ENCODE results near the gene PLVAP.

Gene PLVAP

GRCh38 chr19:17334414-17335409, 42.4 kb downstream of the PLVAP start, which contains the start of gene ANO8:
TSS of gene ANO8 (minus strand) at chr19:17334855. CDS start at chr19:17334670, 185 bp downstream.
- ATAC-seq (peak; percentile 68), DNase-seq (peak; percentile 96 to 97)
- Mint-ChIP-seq H3K4me3 (peak within 1 kb of the TSS; percentile 91 to 95), H3K4me1 (peaks cover 65% of the 10 kb centered on the region), H3K27ac (peak within 1 kb of the TSS; percentile 59 to 80), H3K27me3 (peaks cover 12% of the 10 kb centered on the region), H3K9me3 (no peaks in the 10 kb centered on the region)

- H3K27me3 Mint-ChIP-seq: peaks cover 13% of the 10 kb centered on the region
- H3K9me3 Mint-ChIP-seq: no peaks in the 10 kb centered on the region
- peak overlapping the region; percentile 89 for H3K4me3 Mint-ChIP-seq
- peaks cover 66% of the 10 kb centered on the region for H3K4me1 Mint-ChIP-seq
- ATAC-seq (peak; percentile 56), DNase-seq (peak; percentile 72 to 84)
- peak overlapping the region in 1 of 2 donors; percentile 65 for H3K27ac Mint-ChIP-seq
Observed at GRCh38 chr19:17333611-17334413, 43.3 kb downstream of the PLVAP start.

DNA sequence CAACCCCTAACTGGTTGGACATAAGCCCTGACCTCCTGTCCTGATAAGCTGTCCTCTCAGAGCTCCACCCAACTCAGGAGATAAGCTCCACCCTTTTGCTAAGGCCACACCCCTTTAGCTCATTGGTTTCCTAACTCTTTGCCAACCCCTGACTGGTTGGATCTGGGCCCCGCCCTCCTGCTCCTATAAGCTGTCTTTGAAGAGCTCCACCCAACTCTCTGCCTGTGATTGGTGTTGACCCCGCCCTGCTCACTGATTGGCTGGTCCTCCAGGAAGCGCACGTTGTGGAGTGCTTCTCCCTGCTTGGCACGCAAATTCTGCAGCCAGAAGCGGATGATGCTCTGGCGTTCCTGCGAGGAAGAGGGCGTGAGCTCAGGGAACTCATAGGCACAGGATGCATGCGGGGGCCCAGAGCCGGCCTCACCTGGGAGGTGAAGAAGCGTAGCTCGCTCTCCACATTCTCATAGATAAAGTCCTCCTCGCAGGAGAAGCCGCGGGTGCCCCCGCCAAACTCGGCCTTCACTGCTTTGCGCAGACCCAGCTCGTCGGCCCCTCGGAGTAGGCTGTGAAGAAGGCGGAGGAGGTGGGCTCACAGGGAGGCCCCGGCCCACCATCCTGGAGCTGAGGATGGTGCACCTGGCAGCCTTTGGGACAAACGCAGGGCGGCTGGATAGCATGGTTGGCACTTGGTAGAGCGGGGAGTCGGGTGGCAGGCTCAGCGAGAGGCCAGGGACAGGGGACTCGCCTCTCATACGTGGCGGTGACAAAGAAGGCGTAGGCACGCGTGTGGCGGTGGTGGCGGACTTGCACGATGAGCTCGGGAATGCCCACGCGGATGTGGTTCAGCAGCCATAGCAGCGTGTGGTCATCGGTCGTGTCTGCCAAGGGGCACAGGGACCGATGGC, 44.2 kb downstream of the PLVAP start:
- Mint-ChIP-seq H3K4me3 (peak overlapping the region; percentile 35 to 39), H3K9me3 (no peaks in the 10 kb centered on the region), H3K4me1 (peaks cover 66% of the 10 kb centered on the region), H3K27ac (peak overlapping the region in 1 of 2 donors; percentile 54), H3K27me3 (peaks cover 13% of the 10 kb centered on the region)
- ATAC-seq (no peak), DNase-seq (peak; percentile 43 to 58)

DNA sequence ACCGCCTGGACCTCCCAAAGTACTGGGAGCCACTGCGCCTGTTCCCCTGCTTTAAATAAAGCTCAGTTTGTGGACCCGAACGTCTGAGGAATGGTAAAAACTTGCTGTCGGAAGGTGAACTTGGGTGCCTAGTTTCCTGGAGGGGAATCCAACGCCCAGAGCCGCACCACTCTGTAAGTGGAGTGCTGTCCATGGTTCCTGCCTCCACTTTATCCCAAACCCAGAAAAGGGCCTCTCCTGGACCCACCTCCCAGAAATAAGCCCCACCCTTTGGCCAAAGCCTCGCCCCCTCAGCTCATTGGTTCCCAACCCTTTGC, 44.8 kb downstream of the PLVAP start:
- Mint-ChIP-seq H3K27me3 (peaks cover 13% of the 10 kb centered on the region), H3K27ac (no peak overlapping the region), H3K4me3 (no peak overlapping the region), H3K4me1 (peaks cover 69% of the 10 kb centered on the region), H3K9me3 (no peaks in the 10 kb centered on the region)
- ATAC-seq: no peak
- no peak for DNase-seq

DNA sequence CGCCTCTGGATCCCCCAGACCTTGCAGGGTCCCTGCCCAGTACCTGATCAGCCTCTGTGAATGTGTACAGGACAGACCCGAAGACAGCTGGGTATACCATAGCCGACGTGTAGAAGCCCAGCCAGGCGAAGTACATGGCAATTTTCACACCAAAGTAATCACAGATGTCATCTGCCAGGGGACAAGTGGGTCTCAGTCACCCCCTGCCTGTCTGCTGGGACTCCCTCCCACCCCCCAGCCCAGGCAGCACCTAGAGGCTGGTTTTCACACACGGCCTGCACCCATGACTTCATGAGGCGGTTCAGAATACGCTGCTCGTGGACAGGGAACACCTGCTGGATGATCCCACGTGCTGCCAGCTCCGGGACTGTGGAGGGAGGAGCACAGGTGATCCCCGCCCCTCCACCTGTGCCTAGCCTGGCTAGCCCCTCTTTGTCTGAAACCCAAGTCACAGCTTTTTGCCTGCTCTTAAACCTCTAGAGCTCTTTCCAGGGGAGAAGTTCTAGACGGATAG, 46.0 kb downstream of the PLVAP start:
- Mint-ChIP-seq H3K9me3 (no peaks in the 10 kb centered on the region), H3K4me1 (peaks cover 65% of the 10 kb centered on the region), H3K27me3 (peaks cover 13% of the 10 kb centered on the region), H3K27ac (no peak overlapping the region), H3K4me3 (no peak overlapping the region)
- ATAC-seq (no peak), DNase-seq (no peak)

DNA sequence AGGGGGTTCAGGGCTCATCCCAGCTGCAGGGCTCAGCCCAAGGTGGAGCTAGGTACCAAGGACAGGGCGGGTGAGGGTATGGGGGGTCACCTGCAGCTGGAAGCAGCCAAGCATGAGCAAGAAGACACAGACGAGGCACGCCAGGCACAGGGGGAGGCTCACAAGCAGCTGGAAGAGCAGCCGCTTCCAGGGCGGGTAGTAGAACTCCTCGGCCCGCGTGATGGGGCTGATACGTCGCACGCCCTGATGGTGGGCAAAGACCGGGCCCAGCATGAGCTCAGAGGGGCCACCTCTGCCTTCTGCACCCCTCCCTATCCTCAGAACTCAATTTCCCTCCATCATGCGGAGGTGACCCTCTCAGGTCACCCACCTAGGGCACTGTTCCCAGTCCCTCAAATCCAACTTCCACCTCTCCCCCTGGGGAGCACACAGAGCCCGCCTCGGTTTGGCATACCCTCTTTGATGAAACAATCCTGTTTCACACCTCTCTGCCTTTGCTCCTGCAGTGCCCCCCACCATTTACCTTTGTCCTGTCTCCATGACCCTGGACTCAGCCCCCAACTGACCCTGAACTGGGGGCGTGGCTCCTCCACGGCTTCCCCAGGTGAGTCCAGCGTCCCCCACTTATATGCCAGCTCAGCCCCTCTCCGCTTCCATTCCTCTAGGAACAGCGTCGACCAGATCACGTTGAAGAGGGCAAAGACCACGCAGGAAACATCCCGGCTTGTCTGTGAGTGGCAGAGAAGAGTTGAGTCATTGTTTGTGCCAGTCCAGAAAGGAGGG, 46.7 kb downstream of the PLVAP start:
- peaks cover 63% of the 10 kb centered on the region for H3K4me1 Mint-ChIP-seq
- no peak overlapping the region for H3K27ac Mint-ChIP-seq
- ATAC-seq (no peak), DNase-seq (no peak)
- H3K4me3 Mint-ChIP-seq: peak overlapping the region in 1 of 2 donors; percentile 2
- no peaks in the 10 kb centered on the region for H3K9me3 Mint-ChIP-seq
- peaks cover 13% of the 10 kb centered on the region for H3K27me3 Mint-ChIP-seq

DNA sequence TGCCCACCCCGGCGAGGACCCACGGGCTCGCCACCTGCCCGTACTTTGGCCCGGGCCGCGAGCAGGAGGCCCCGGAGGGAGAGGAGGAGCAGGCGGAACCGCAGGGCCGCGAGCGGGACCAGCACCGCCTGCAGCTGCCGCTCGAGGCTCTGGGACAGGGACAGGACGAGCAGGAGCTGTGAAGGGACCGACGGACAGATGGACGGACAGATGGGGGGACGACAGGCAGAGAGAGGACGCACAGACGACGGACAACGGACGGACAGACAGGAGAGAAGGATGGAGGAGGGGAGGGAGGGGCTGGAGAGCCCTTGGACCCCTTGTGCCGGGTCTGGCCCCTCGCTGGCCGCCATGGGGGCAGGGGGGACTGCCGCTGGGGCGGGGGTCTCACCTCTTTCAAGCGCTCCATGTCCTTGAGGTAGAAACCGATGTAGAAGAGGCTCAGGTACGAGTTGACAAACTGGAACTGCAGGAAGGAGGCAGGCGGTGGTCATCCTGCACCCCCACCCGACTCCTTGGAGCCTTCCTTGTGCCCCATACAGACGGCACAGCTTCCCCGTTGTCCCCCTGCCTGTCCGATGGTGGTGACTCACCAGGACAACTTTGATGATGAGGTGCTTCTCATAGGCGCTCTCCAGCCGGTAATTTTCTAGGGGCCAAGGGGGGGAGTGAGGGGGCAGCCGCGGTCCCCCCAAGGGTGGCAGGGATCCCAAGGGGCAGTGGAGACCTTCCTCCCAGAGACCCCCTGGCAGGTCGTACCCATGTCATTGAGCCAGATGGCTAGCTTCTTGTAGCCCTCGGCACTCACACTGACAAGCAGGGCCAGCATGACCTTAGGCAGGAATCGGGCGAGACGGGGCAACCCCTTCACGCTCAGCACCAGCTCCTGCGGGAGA, 47.5 kb downstream of the PLVAP start:
- H3K4me1 Mint-ChIP-seq: peaks cover 55% of the 10 kb centered on the region
- peak overlapping the region; percentile 71 for H3K4me3 Mint-ChIP-seq
- ATAC-seq: no peak
- DNase-seq: no peak
- H3K27me3 Mint-ChIP-seq: peaks cover 13% of the 10 kb centered on the region
- no peaks in the 10 kb centered on the region for H3K9me3 Mint-ChIP-seq
- H3K27ac Mint-ChIP-seq: peak overlapping the region in 1 of 2 donors; percentile 68

DNA sequence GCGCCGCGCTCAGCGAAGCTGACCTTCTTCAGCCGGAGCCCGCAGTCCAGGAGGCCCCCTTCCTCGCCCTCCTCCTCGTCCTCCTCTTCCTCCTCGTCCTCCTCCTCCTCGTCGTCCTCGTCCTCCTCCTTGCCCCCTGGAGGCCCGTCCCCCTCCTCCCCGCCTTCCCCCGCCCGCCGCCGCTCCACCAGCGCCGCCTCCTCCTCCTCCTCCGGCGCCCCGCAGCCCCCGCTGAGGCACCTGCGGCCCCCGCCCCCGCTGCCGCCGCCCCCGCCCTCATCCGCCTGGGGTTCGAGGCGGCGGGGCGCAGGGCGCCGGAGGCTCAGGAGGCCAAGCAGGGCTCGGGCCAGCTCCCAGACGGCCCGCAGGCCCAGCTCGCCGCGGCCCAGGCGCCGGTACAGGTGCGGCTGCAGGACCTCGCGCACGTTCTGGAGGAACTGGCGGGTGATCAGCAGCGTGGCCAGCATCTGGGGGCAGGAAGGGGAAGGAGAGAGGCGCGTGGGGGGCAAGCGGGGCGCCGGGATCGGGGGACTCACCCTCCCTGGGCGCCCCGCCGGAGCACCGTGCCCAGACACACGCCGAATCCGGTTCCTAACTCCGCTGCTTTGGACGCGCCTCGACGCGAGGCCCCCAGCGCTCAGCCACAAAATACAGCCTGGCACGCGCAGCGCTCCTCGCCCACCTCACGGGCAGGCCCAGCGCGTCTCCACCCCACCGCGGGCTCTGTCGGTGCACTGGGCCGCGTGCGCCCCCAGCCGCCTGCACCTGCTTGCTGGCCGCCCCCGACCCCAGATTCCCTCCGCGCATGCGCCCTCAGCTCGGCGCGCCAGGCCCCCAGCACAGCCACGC, 48.4 kb downstream of the PLVAP start:
- peak in 1 of 2 donors; percentile 36 for DNase-seq
- Mint-ChIP-seq H3K27me3 (peaks cover 13% of the 10 kb centered on the region), H3K9me3 (no peaks in the 10 kb centered on the region), H3K27ac (peak overlapping the region; percentile 33 to 82), H3K4me3 (peak overlapping the region; percentile 84 to 85), H3K4me1 (peaks cover 49% of the 10 kb centered on the region)
- peak; percentile 32 for ATAC-seq

DNA sequence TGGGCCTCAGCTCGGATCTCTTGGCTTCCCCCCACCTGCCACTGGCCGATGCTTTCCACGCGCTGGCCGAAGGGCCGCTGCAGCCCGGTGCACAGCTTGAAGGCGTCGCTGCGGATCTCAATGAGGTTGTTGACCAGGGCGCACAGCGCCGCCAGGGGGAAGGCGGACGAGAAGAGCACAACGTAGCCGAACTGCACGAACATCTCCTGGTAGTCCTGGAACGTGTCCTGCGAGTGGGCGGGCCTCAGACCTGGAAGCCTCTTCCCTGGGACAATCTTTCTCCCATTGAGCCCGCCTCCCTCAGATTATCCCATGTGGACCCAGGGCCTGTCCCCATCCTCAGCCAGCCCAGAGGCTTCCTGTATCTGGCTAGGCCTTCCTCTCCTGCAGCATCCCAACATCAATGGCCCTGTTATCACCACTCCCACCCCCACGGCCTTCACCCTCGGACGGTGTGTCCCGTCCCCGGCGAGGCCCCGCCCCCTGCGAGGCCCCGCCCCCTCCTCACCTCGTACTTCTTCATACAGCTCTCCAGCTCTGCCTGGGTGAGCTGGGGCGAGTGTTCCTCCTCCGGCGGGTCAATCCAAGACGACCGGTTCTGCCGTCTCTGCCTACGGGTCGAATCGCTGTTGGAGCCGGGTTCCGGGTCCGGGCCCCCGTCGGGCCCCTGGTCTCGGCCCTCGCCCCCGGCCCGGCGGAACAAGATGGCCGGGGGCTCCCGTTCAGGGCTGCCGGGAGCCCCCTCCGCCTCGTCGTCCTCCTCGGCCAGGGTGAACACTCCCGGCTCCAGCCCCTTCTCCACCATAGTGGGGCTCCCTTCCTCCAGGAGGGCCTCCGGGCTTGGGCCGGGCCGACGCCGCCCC, 49.3 kb downstream of the PLVAP start:
- Mint-ChIP-seq H3K4me3 (peak overlapping the region; percentile 84 to 85), H3K27ac (peak overlapping the region; percentile 33 to 82), H3K4me1 (peaks cover 45% of the 10 kb centered on the region), H3K9me3 (no peaks in the 10 kb centered on the region), H3K27me3 (peaks cover 13% of the 10 kb centered on the region)
- ATAC-seq: peak; percentile 72
- peak; percentile 51 to 52 for DNase-seq

DNA sequence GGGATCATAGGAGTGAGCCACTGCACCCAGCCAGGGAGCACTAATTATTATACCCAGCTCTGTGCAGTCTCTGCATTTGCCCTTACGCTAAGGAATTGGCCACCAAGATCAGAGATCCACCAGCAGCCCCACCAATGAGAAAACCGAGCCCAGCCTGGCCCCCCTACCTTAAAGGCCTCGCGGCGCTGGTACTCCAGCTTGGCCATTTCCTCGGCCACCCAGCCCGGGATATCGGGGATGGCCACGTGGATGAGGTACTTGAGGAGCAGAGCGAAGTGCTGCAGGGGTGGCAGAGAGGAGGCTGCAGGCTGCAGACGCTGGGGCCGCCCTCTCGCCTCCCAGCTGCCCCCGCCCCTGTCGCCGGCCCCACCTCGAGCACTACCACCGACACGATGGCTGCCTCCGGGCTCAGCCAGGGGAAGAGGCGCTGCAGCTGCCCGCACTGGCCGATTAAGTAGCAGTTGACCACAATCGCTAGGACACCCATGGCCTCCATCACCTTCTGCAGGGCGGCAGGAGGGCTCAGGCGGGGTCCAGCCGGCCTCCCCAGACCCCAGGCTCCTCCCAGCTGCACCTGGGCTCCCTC, 50.0 kb downstream of the PLVAP start:
- ATAC-seq (no peak), DNase-seq (no peak)
- H3K27ac Mint-ChIP-seq: no peak overlapping the region
- no peaks in the 10 kb centered on the region for H3K9me3 Mint-ChIP-seq
- H3K27me3 Mint-ChIP-seq: peaks cover 13% of the 10 kb centered on the region
- peaks cover 45% of the 10 kb centered on the region for H3K4me1 Mint-ChIP-seq
- H3K4me3 Mint-ChIP-seq: no peak overlapping the region

- H3K9me3 Mint-ChIP-seq: no peaks in the 10 kb centered on the region
Observed at GRCh38 chr19:17326595-17326966, 50.6 kb downstream of the PLVAP start.

More at GRCh38 chr19:17326595-17326966, 50.6 kb downstream of the PLVAP start:
- Mint-ChIP-seq H3K27ac (no peak overlapping the region), H3K4me1 (peaks cover 44% of the 10 kb centered on the region), H3K27me3 (peaks cover 13% of the 10 kb centered on the region), H3K4me3 (no peak overlapping the region)
- DNase-seq (no peak), ATAC-seq (no peak)

Measured in stimulated activated naive CD8-positive, alpha-beta T cell treated with anti-CD3 and anti-CD28 coated beads, Interleukin-15, amount 100 ng/mL, for 72 hours (primary cell).